GM12801 (cell line): ENCODE data around the gene AGFG2.

ENCODE experiments used
- CTCF ChIP-seq: IDR thresholded peaks from one replicate; pipeline ENCODE4 v1.5.1; 2011; ENCODE audit warnings: control low read depth; ENCODE audit not compliant: insufficient read length; ENCODE audit errors: extremely low read depth

Gene AGFG2

GRCh38 chr7:100602889-100603725, 64.1 kb downstream of the AGFG2 start:
- TF ChIP-seq CTCF, result no peak

GRCh38 chr7:100603726-100604027, 64.7 kb downstream of the AGFG2 start:
- TF ChIP-seq CTCF, result no peak

- no peak for TF ChIP-seq CTCF
These were observed 65.3 kb downstream of the AGFG2 start for GRCh38 chr7:100604028-100604975.

- no peak for TF ChIP-seq CTCF
These were observed 66.2 kb downstream of the AGFG2 start for GRCh38 chr7:100604976-100605911.

- no peak for TF ChIP-seq CTCF
These were observed 67.3 kb downstream of the AGFG2 start for GRCh38 chr7:100606313-100606712.

GRCh38 chr7:100607111-100607510, 68.1 kb downstream of the AGFG2 start:
- no peak for TF ChIP-seq CTCF
